ENCODE data around the gene PDCD4.

- TF ChIP-seq CTCF (conservative IDR thresholded peaks at IDR 0.05) (no peak), ZFX (IDR thresholded peaks at IDR 0.05) (no peak)
These were observed 28.7 kb upstream of the PDCD4 start for GRCh38 chr10:110843031-110843430.
